MM.1S (cell line): ENCODE measurements around the gene TMEM272.

Source experiments
- CTCF ChIP-seq: fragments of 300-600 bp; sonication (generic); IDR thresholded peaks from 2 replicates; pipeline ENCODE4 v1.5.1; 2016; ENCODE audit warnings: antibody characterized with exemption, low read length, mixed read lengths
- EZH2 ChIP-seq: fragments of 300-600 bp; sonication (generic); optimal IDR thresholded peaks from 2 replicates; pipeline ENCODE3; 2017; ENCODE audit warnings: low read depth, mild to moderate bottlenecking, antibody characterized with exemption, low read length, mixed read lengths
- EZH2phosphoT487 ChIP-seq: fragments of 300-600 bp; sonication (generic); IDR thresholded peaks from 2 replicates; pipeline ENCODE4 v1.6.1; 2018; ENCODE audit warnings: antibody characterized with exemption, low read length

- TF ChIP-seq CTCF (no peak), EZH2phosphoT487 (no peak), EZH2 (no peak)
These were observed 17.7 kb downstream of the TMEM272 start for GRCh38 chr13:51827254-51827653.
